B cell (primary cell): Measurements from ENCODE around the gene ZNF212. TPM values are rescaled to one million over a fixed set of nuclear protein-coding genes. Genes with fewer than 3 reads are reported as not detected.

Source experiments
- ATAC-seq: fragments of 200-7000 bp; cut with Tn5 transposase; one replicate; pipeline ENCODE4 v1.10.0; 2021; ENCODE audit warnings: low read depth, mild to moderate bottlenecking, moderate number of reproducible peaks, moderate library complexity
- CTCF ChIA-PET: fragments of 350-600 bp; sonication (Branson Sonifier 250); formaldehyde crosslinking; loops from one replicate; lab custom pipeline; 2021; ENCODE audit warnings: antibody characterized with exemption, inconsistent platforms; lab: Charles Lee
- POLR2A ChIA-PET: fragments of 350-600 bp; sonication (Branson Sonifier 250); formaldehyde crosslinking; loops from one replicate; lab custom pipeline; 2021; ENCODE audit warnings: antibody characterized with exemption; lab: Charles Lee
- DNase-seq: peaks from one replicate; pipeline ENCODE4 v3.0.0; 2013
- H2AFZ ChIP-seq: 2 replicates; pipeline ENCODE4 v1.6.1; 2012; ENCODE audit warnings: mild to moderate bottlenecking, low read depth, low read length; ENCODE audit not compliant: insufficient read depth, poor library complexity, severe bottlenecking
- H3K27ac ChIP-seq, 2 donors: 1 replicate in 1 of 2; 2 replicates in 1 of 2; pipeline ENCODE4 v1.5.1; 2012 to 2013; ENCODE audit warnings: low read length in 2 of 2, mild to moderate bottlenecking in 2 of 2, moderate library complexity in 1 of 2
- H3K27me3 ChIP-seq, 4 experiments: fragments of 200-600 bp in 1 of 4; sonication (generic) in 1 of 4; replicated peaks in 1 of 4; 1 replicate in 2 of 4; 2 replicates in 2 of 4; pipeline versions ENCODE4 v1.6.1 to v1.7.0; 2013 to 2016; ENCODE audit warnings: low read length in 3 of 4, mild to moderate bottlenecking in 2 of 4, mixed read lengths in 1 of 4, moderate library complexity in 1 of 4; ENCODE audit not compliant: insufficient read depth in 4 of 4, control insufficient read depth in 3 of 4; ENCODE audit errors: control extremely low read depth in 1 of 4
- H3K36me3 ChIP-seq, 2 experiments: replicated peaks in 1 of 2; 1 replicate in 1 of 2; 2 replicates in 1 of 2; pipeline versions ENCODE4 v1.6.1 to v1.7.1; 2013; ENCODE audit warnings: low read length in 1 of 2; ENCODE audit not compliant: insufficient read depth in 2 of 2, control insufficient read depth in 1 of 2; ENCODE audit errors: control extremely low read depth in 1 of 2, extremely low read depth in 1 of 2
- H3K4me1 ChIP-seq, 2 donors: fragments of 200-600 bp in 1 of 2; sonication (generic) in 1 of 2; 1 replicate in 1 of 2; 2 replicates in 1 of 2; pipeline versions ENCODE4 v1.5.1 to v1.6.1; 2013 to 2017; ENCODE audit warnings: low read length in 2 of 2; ENCODE audit not compliant: control insufficient read depth in 2 of 2, insufficient read depth in 2 of 2
- H3K4me2 ChIP-seq: replicated peaks from 2 replicates; pipeline ENCODE3; 2012; ENCODE audit warnings: mild to moderate bottlenecking, low read depth, low read length; ENCODE audit not compliant: poor library complexity, severe bottlenecking
- H3K4me3 ChIP-seq, 5 experiments: fragments of 200-600 bp in 1 of 5; sonication (generic) in 1 of 5; 1 replicate in 3 of 5; 2 replicates in 2 of 5; pipeline versions ENCODE4 v1.5.1 to v1.7.0; 2011 to 2016; ENCODE audit warnings: low read length in 4 of 5, mild to moderate bottlenecking in 4 of 5, low read depth in 2 of 5, control low read depth in 1 of 5, moderate library complexity in 1 of 5; ENCODE audit not compliant: insufficient read depth in 1 of 5; ENCODE audit errors: control extremely low read depth in 1 of 5, extremely low read depth in 1 of 5
- H3K79me2 ChIP-seq: fragments of 200-600 bp; sonication (generic); one replicate; pipeline ENCODE4 v1.6.0; 2016; ENCODE audit warnings: low read length; ENCODE audit not compliant: control insufficient read depth, insufficient read depth
- H3K9ac ChIP-seq: fragments of 200-600 bp; sonication (generic); 2 replicates; pipeline ENCODE4 v1.6.1; 2017; ENCODE audit warnings: mild to moderate bottlenecking, low read length, moderate library complexity
- H3K9me3 ChIP-seq, 3 donors: one replicate each; pipeline versions ENCODE4 v1.6.1 to v1.7.1; 2013; ENCODE audit warnings: low read length in 2 of 3; ENCODE audit not compliant: control insufficient read depth in 2 of 3, insufficient read depth in 1 of 3; ENCODE audit errors: control extremely low read depth in 1 of 3
- H4K20me1 ChIP-seq: 2 replicates; pipeline ENCODE4 v1.6.0; 2012; ENCODE audit warnings: mild to moderate bottlenecking, low read length; ENCODE audit not compliant: insufficient read depth, control insufficient read depth, poor library complexity, severe bottlenecking
- H3K27ac Mint-ChIP-seq: one replicate; pipeline ENCODE4 v1.8.0; 2021; ENCODE audit warnings: mixed read lengths
- H3K27me3 Mint-ChIP-seq: one replicate; pipeline ENCODE4 v1.8.0; 2021; ENCODE audit warnings: mixed read lengths
- H3K4me1 Mint-ChIP-seq: one replicate; pipeline ENCODE4 v1.8.0; 2021; ENCODE audit warnings: mixed read lengths
- H3K4me3 Mint-ChIP-seq: one replicate; pipeline ENCODE4 v1.8.0; 2021; ENCODE audit warnings: mixed read lengths
- H3K9me3 Mint-ChIP-seq: one replicate; pipeline ENCODE4 v1.8.0; 2022; ENCODE audit warnings: mixed read lengths; ENCODE audit not compliant: insufficient read depth
- CTCF ChIP-seq: fragments of 200-600 bp; IDR thresholded peaks from one replicate; pipeline ENCODE4 v1.8.0; 2022; ENCODE audit warnings: antibody characterized with exemption, mild to moderate bottlenecking
- EZH2 ChIP-seq: IDR thresholded peaks from 2 replicates; pipeline ENCODE4 v1.6.1; 2012; ENCODE audit warnings: borderline replicate concordance, low read depth, mild to moderate bottlenecking, moderate library complexity, low read length; ENCODE audit not compliant: insufficient read depth, poor library complexity, severe bottlenecking
- WGBS: methylation state at CpG from one replicate; pipeline ENCODE4 v1.1.5; 2013; ENCODE audit warnings: missing lambda C conversion rate; ENCODE audit not compliant: insufficient coverage; 5-methylcytosine and 5-hydroxymethylcytosine counted together
- intact Hi-C: fragments of 100-400 bp; cut with micrococcal nuclease; formaldehyde crosslinking; loops from one replicate; pipeline ENCODE4 v1.10.0; 2022
- polyA plus RNA-seq: library from polyadenylated mRNA; depleted of rRNA; stranded (reverse); fragments of >200 nt; gene quantifications from 2 replicates; pipeline ENCODE4 v1.2.3, GENCODE V29; 2012
- total RNA-seq, 2 donors: library from RNA; stranded (reverse); fragments of 120-200 nt in 1 of 2; gene quantifications; 1 replicate in 1 of 2; 2 replicates in 1 of 2; pipeline versions ENCODE4 v1.2.3 to v1.2.4, GENCODE V29; 2013 to 2022

ZNF212 gene
- total and polyA plus RNA-seq, 2 donors (not counting 1 experiment from before 2014, with no cell fraction given): 8.1 to 22.5 TPM

- H3K36me3 ChIP-seq: peaks cover 0 to 34% of the 10 kb centered on the region in 2 experiments
- H3K9me3 ChIP-seq: peaks cover 0 to 4% (median 0%) of the 10 kb centered on the region in 3 donors
- no peaks in the 10 kb centered on the region for H3K9me3 Mint-ChIP-seq
- ATAC-seq: no peak
- H4K20me1 ChIP-seq: peaks cover 11% of the 10 kb centered on the region
- no peak overlapping the region for H3K27ac ChIP-seq
- H3K4me1 ChIP-seq: peaks cover 15 to 23% of the 10 kb centered on the region in 2 donors
- ChIA-PET POLR2A (no interaction called here), CTCF (interaction anchor here (1.0 kb wide), 1 partner anchor 41 kb away, joined by 3 read pairs; no protein-coding TSS in a partner anchor)
- H3K4me1 Mint-ChIP-seq: peaks cover 24% of the 10 kb centered on the region
- WGBS: 97% methylated on average over 52 of the region's 59 CpGs
- no peak overlapping the region for H3K4me3 Mint-ChIP-seq
- peaks cover 10% of the 10 kb centered on the region for H3K79me2 ChIP-seq
- TF ChIP-seq EZH2 (no peak), CTCF (no peak)
- H3K27me3 ChIP-seq: no peaks in the 10 kb centered on the region
- H3K27ac Mint-ChIP-seq: no peak overlapping the region
- DNase-seq: no peak
- H3K4me2 ChIP-seq: no peak overlapping the region
- H3K27me3 Mint-ChIP-seq: no peaks in the 10 kb centered on the region
- H3K9ac ChIP-seq: no peak overlapping the region
- intact Hi-C loops: no loop called here
- H3K4me3 ChIP-seq: no peak overlapping the region
- H2AFZ ChIP-seq: no peak overlapping the region
These were observed 42.3 kb downstream of the ZNF212 start for GRCh38 chr7:149281508-149282330.

GRCh38 chr7:149282331-149282655 is 42.8 kb downstream of the ZNF212 start:
- intact Hi-C loops: no loop called here
- POLR2A ChIA-PET: no interaction called here

More at GRCh38 chr7:149282331-149282655, 42.8 kb downstream of the ZNF212 start:
- CTCF ChIA-PET: no interaction called here
- Histone ChIP-seq H3K27me3 (no peaks in the 10 kb centered on the region), H3K4me2 (no peak overlapping the region), H3K4me1 (peaks cover 20 to 27% of the 10 kb centered on the region in 2 donors), H3K9me3 (peaks cover 0 to 4% (median 0%) of the 10 kb centered on the region in 3 donors), H3K4me3 (no peak overlapping the region), H3K79me2 (peaks cover 13% of the 10 kb centered on the region), H3K27ac (no peak overlapping the region), H3K36me3 (peaks cover 0 to 30% of the 10 kb centered on the region in 2 experiments), H2AFZ (no peak overlapping the region), H3K9ac (no peak overlapping the region), H4K20me1 (peaks cover 11% of the 10 kb centered on the region)
- Mint-ChIP-seq H3K9me3 (no peaks in the 10 kb centered on the region), H3K27me3 (no peaks in the 10 kb centered on the region), H3K27ac (no peak overlapping the region), H3K4me1 (peaks cover 29% of the 10 kb centered on the region), H3K4me3 (no peak overlapping the region)
- TF ChIP-seq CTCF (no peak), EZH2 (no peak)
- ATAC-seq: no peak
- DNase-seq: no peak
- WGBS: 84% methylated on average over 5 of the region's 5 CpGs
